ENCODE data around the gene FEZF2.

DNA sequence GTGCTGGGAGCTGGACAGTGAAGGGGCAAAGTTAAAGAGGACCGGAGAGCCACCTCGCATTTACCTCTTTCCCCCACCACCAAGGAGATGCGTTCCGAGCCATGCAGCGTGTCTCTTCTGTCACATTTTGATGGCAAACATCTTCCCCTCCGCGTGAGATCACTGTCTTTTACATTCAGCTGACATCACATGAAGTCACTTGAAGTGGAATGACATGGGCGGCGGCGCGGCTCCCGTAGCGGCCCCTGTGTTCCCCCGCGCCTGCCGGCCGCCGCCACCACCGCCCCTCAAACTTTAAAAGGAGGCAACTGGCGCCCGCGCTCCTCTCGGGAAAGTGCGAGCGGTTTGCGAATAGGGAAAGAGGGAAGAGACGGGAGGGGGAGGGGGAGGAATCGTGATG, at the start of gene FEZF2:
- no peak for TF ChIP-seq SAFB2 (IDR thresholded peaks at IDR 0.05; ENCODE audit: borderline replicate concordance, low read depth, low read length, severe bottlenecking)
- no peak for TF ChIP-seq POLR2A (conservative IDR thresholded peaks at IDR 0.05)
- TF ChIP-seq EZH2 (IDR thresholded peaks at IDR 0.05; ENCODE audit: borderline replicate concordance, low read depth, low read length): no peak
- no peak for TF ChIP-seq ETV5 (CRISPR knock-in tag; IDR thresholded peaks at IDR 0.05; ENCODE audit: low read depth)
- no peak for TF ChIP-seq SIX5 (IDR thresholded peaks at IDR 0.05; ENCODE audit: borderline replicate concordance in 1 of 2, insufficient read depth in 1 of 2, low read depth in 1 of 2, low read length in 2 of 2)
- no peak for TF ChIP-seq CBX3 (IDR thresholded peaks at IDR 0.05; ENCODE audit: borderline replicate concordance in 1 of 2, low read length in 2 of 2)
- TF ChIP-seq FOXK2 (conservative IDR thresholded peaks at IDR 0.05 in 1 of 2, IDR thresholded peaks at IDR 0.05 in 1 of 2; ENCODE audit: low read depth in 2 of 2): no peak
- TF ChIP-seq ARID2 (IDR thresholded peaks at IDR 0.05): no peak
- TF ChIP-seq, protein P1, sequence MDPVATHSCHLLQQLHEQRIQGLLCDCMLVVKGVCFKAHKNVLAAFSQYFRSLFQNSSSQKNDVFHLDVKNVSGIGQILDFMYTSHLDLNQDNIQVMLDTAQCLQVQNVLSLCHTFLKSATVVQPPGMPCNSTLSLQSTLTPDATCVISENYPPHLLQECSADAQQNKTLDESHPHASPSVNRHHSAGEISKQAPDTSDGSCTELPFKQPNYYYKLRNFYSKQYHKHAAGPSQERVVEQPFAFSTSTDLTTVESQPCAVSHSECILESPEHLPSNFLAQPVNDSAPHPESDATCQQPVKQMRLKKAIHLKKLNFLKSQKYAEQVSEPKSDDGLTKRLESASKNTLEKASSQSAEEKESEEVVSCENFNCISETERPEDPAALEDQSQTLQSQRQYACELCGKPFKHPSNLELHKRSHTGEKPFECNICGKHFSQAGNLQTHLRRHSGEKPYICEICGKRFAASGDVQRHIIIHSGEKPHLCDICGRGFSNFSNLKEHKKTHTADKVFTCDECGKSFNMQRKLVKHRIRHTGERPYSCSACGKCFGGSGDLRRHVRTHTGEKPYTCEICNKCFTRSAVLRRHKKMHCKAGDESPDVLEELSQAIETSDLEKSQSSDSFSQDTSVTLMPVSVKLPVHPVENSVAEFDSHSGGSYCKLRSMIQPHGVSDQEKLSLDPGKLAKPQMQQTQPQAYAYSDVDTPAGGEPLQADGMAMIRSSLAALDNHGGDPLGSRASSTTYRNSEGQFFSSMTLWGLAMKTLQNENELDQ (CRISPR knock-in tag; IDR thresholded peaks at IDR 0.05; ENCODE audit: borderline replicate concordance): no peak
- no peak for TF ChIP-seq JUN (IDR thresholded peaks at IDR 0.05; ENCODE audit: borderline replicate concordance, low read depth, low read length)
- TF ChIP-seq JUN (CRISPR knock-in tag; IDR thresholded peaks at IDR 0.05; ENCODE audit: borderline replicate concordance): no peak
- TF ChIP-seq ETV6 (IDR thresholded peaks at IDR 0.05; ENCODE audit: borderline replicate concordance in 1 of 2, low read depth in 2 of 2, low read length in 1 of 2): no peak
- no peak for TF ChIP-seq ETV6 (CRISPR knock-in tag; IDR thresholded peaks at IDR 0.05; ENCODE audit: borderline replicate concordance)
- no peak for TF ChIP-seq STAG1 (CRISPR knock-in tag; IDR thresholded peaks at IDR 0.05; ENCODE audit: borderline replicate concordance)
